HG02870 (cell line): Measurements from ENCODE around the gene ZNF516.
"Not testable (repeated sequence)": the region's sequence is repeated elsewhere in the genome, so short reads cannot be mapped to it uniquely, and the experiment has no call there.

Source experiments
- ATAC-seq: cut with Tn5 transposase; IDR thresholded peaks from one replicate; pipeline ENCODE4 v1.9.1; 2021; ENCODE audit warnings: mild to moderate bottlenecking, moderate library complexity; ENCODE audit not compliant: unreplicated experiment

The ZNF516 gene

GRCh38 chr18:76495006-76495370, at the start of gene ZNF516:
Gene ZNF516, minus strand, starts transcription at chr18:76495242. Its CDS starts 52,188 bp downstream, at chr18:76443054.
- ATAC-seq = no peak

GRCh38 chr18:76538846-76539245, 43.8 kb upstream of the ZNF516 start:
- ATAC-seq = no peak

GRCh38 chr18:76537621-76538020, 42.6 kb upstream of the ZNF516 start:
- ATAC-seq = no peak

GRCh38 chr18:76536593-76536992, 41.6 kb upstream of the ZNF516 start:
- not testable (repeated sequence) for ATAC-seq

- ATAC-seq = no peak
Observed at GRCh38 chr18:76532875-76533274, 37.8 kb upstream of the ZNF516 start.

- ATAC-seq = no peak
Observed at GRCh38 chr18:76530846-76531245, 35.8 kb upstream of the ZNF516 start.

GRCh38 chr18:76530391-76530790, 35.3 kb upstream of the ZNF516 start:
- no peak for ATAC-seq

- ATAC-seq = no peak
Observed at GRCh38 chr18:76529433-76529811, 34.4 kb upstream of the ZNF516 start.

GRCh38 chr18:76528477-76529432, 33.7 kb upstream of the ZNF516 start:
- no peak for ATAC-seq

GRCh38 chr18:76525911-76526310, 30.9 kb upstream of the ZNF516 start:
- no peak for ATAC-seq

GRCh38 chr18:76524900-76525698, 30.1 kb upstream of the ZNF516 start:
- no peak for ATAC-seq

- ATAC-seq = no peak
Observed at GRCh38 chr18:76524477-76524876, 29.4 kb upstream of the ZNF516 start.

GRCh38 chr18:76522551-76522950, 27.5 kb upstream of the ZNF516 start:
- ATAC-seq = no peak

GRCh38 chr18:76522122-76522503, 27.1 kb upstream of the ZNF516 start:
- no peak for ATAC-seq

GRCh38 chr18:76521417-76522121, 26.5 kb upstream of the ZNF516 start:
- no peak for ATAC-seq

GRCh38 chr18:76518860-76519538, 24.0 kb upstream of the ZNF516 start:
- no peak for ATAC-seq

GRCh38 chr18:76518123-76518859, 23.2 kb upstream of the ZNF516 start:
- ATAC-seq = no peak

GRCh38 chr18:76515576-76515975, 20.5 kb upstream of the ZNF516 start:
- ATAC-seq = no peak

- ATAC-seq = no peak
Observed at GRCh38 chr18:76514573-76514972, 19.5 kb upstream of the ZNF516 start.

GRCh38 chr18:76507830-76508385, 12.9 kb upstream of the ZNF516 start:
- no peak for ATAC-seq
